A549 (cell line): ENCODE measurements around the gene CLIC5. TPM values are rescaled to one million over a fixed set of nuclear protein-coding genes. Genes with fewer than 3 reads are reported as not detected.

Source experiments
- ATAC-seq, 2 experiments: fragments of 200-7000 bp in 1 of 2; fragments of >200 bp in 1 of 2; cut with Nextera tagmentation in 1 of 2; cut with Tn5 transposase in 1 of 2; 3 replicates each; pipeline versions ENCODE4 v1.8.0 to v1.9.1; 2018 to 2020; ENCODE audit warnings: mild to moderate bottlenecking in 1 of 2, moderate library complexity in 1 of 2
- CTCF ChIA-PET: fragments of 300-600 bp; sonication (Branson Sonifier 250); formaldehyde crosslinking; extraction: SDS; loops from one replicate; lab custom pipeline; 2021; ENCODE audit warnings: antibody characterized with exemption, inconsistent platforms; lab: Yijun Ruan, JAX
- POLR2A ChIA-PET: fragments of 350-600 bp; formaldehyde crosslinking; extraction: SDS; loops from one replicate; lab custom pipeline; 2021; ENCODE audit warnings: antibody characterized with exemption, inconsistent platforms; lab: Yijun Ruan, JAX
- DNase-seq, 2 experiments: peaks; one replicate each; pipeline versions ENCODE4 v3.0.0 to v3.0.0-alpha.2; 2011 to 2016; ENCODE audit warnings: low read depth in 1 of 2, low spot score in 1 of 2
- FAIRE-seq: peaks from 2 replicates; lab custom pipeline; 2011; peaks lifted over from hg19 to GRCh38; lab: Jason Lieb, UNC
- H3K27ac ChIP-seq, 2 experiments: fragments of >200 bp; sonication (Bioruptor Twin); formaldehyde crosslinking; 3 replicates each; pipeline ENCODE4 v1.5.1; 2016 to 2017
- H3K4me1 ChIP-seq: fragments of >200 bp; sonication (Bioruptor Twin); formaldehyde crosslinking; 3 replicates; pipeline ENCODE4 v1.6.1; 2016
- H3K4me2 ChIP-seq: fragments of >200 bp; sonication (Bioruptor Twin); formaldehyde crosslinking; 3 replicates; pipeline ENCODE4 v1.6.1; 2016
- H3K4me3 ChIP-seq: fragments of >200 bp; sonication (Bioruptor Twin); formaldehyde crosslinking; 3 replicates; pipeline ENCODE4 v1.5.1; 2016
- H3K9me3 ChIP-seq: fragments of >200 bp; sonication (Bioruptor Twin); formaldehyde crosslinking; 3 replicates; pipeline ENCODE4 v1.6.1; 2016
- CBX2 ChIP-seq: fragments of 200-600 bp; sonication (generic); IDR thresholded peaks from 2 replicates; pipeline ENCODE4 v1.6.1; 2016; ENCODE audit warnings: low read depth, mild to moderate bottlenecking, borderline replicate concordance
- CHD2 ChIP-seq: fragments of 150-350 bp; IDR thresholded peaks from 2 replicates; pipeline ENCODE4 v1.6.1; 2014; ENCODE audit warnings: low read length; ENCODE audit not compliant: partially characterized antibody
- CHD4 ChIP-seq: fragments of 200-600 bp; sonication (generic); IDR thresholded peaks from 2 replicates; pipeline ENCODE4 v1.6.1; 2016; ENCODE audit warnings: antibody characterized with exemption, mild to moderate bottlenecking, borderline replicate concordance
- EP300 ChIP-seq, 2 experiments: fragments of >200 bp; sonication (Bioruptor Twin); formaldehyde crosslinking; IDR thresholded peaks; 2 replicates in 1 of 2; 3 replicates in 1 of 2; pipeline ENCODE4 v1.6.1; 2016 to 2017
- FOSL2 ChIP-seq, 2 experiments: fragments of 450-650 bp in 1 of 2; fragments of >200 bp in 1 of 2; sonication (Bioruptor Twin) in 1 of 2; formaldehyde crosslinking; IDR thresholded peaks; 2 replicates each; pipeline versions ENCODE4 v1.5.0 to v1.6.1; 2016 to 2020; ENCODE audit warnings: mild to moderate bottlenecking in 1 of 2, moderate library complexity in 1 of 2
- HEYL ChIP-seq: fragments of 250-450 bp; sonication (Bioruptor Pico); IDR thresholded peaks from 2 replicates; pipeline ENCODE4 v1.8.0; 2021; ENCODE audit warnings: mild to moderate bottlenecking, moderate library complexity
- JUN ChIP-seq, 2 experiments: fragments of >200 bp; sonication (Bioruptor Twin); formaldehyde crosslinking; IDR thresholded peaks; 2 replicates in 1 of 2; 3 replicates in 1 of 2; pipeline ENCODE4 v1.6.1; 2016 to 2017
- JUNB ChIP-seq: fragments of >200 bp; sonication (Bioruptor Twin); formaldehyde crosslinking; IDR thresholded peaks from 2 replicates; pipeline ENCODE4 v1.6.1; 2016
- KDM1A ChIP-seq: fragments of 200-600 bp; sonication (generic); IDR thresholded peaks from 2 replicates; pipeline ENCODE4 v1.6.1; 2016; ENCODE audit warnings: low read depth, mild to moderate bottlenecking
- NR3C1 ChIP-seq: fragments of >200 bp; sonication (Bioruptor Twin); formaldehyde crosslinking; IDR thresholded peaks from 3 replicates; pipeline ENCODE4 v1.6.1; 2017
- POLR2A ChIP-seq: IDR thresholded peaks from 2 replicates; pipeline ENCODE4 v1.6.1; 2012; ENCODE audit warnings: mild to moderate bottlenecking, low read length
- POLR2AphosphoS2 ChIP-seq: conservative IDR thresholded peaks from 2 replicates; pipeline ENCODE4 v1.6.1; 2012; ENCODE audit warnings: low read length, improper control_type of control experiment, inconsistent platforms
- RAD21 ChIP-seq, 2 experiments: fragments of >200 bp in 1 of 2; sonication (Bioruptor Twin) in 1 of 2; formaldehyde crosslinking in 1 of 2; IDR thresholded peaks in 1 of 2; conservative IDR thresholded peaks in 1 of 2; 2 replicates in 1 of 2; 3 replicates in 1 of 2; pipeline ENCODE4 v1.6.1; 2012 to 2018; ENCODE audit warnings: inconsistent platforms in 1 of 2
- RCOR1 ChIP-seq: fragments of 150-350 bp; IDR thresholded peaks from 2 replicates; pipeline ENCODE4 v1.6.1; 2014; ENCODE audit warnings: antibody characterized with exemption, low read length, low read depth
- TP53 ChIP-seq: fragments of 250-450 bp; sonication (Bioruptor Pico); IDR thresholded peaks from 2 replicates; pipeline ENCODE4 v1.5.0; 2021; ENCODE audit warnings: mild to moderate bottlenecking, moderate library complexity
- ZFP36 ChIP-seq: fragments of 450-650 bp; IDR thresholded peaks from 2 replicates; pipeline ENCODE4 v1.6.1; 2014; ENCODE audit warnings: borderline replicate concordance; ENCODE audit not compliant: partially characterized antibody
- WGBS: methylation state at CpG from one replicate; pipeline ENCODE4 v1.1.6; 2017; ENCODE audit errors: missing lambda C conversion rate; 5-methylcytosine and 5-hydroxymethylcytosine counted together
- polyA plus RNA-seq, 4 experiments: library from polyadenylated mRNA; depleted of rRNA in 3 of 4; stranded (reverse); fragments of >200 nt; fragmentation: RNase III in 1 of 4; extraction: RNeasy Plus Mini Kit Qiagen cat#74134 plus additional on column Dnase treatment in 1 of 4; gene quantifications; 2 replicates in 3 of 4; 3 replicates in 1 of 4; pipeline ENCODE4 v1.2.3, GENCODE V29; 2011 to 2017
- TF ChIP-seq, protein P1 (sequence below): IDR thresholded peaks from 2 replicates; pipeline ENCODE4 v1.6.1; 2012
- TF ChIP-seq, protein P2 (sequence below): fragments of 150-350 bp; IDR thresholded peaks from 2 replicates; pipeline ENCODE4 v1.6.1; 2014; ENCODE audit warnings: low read depth, mild to moderate bottlenecking, low read length
- TF ChIP-seq, protein P3 (sequence below): fragments of >200 bp; sonication (Bioruptor Twin); formaldehyde crosslinking; IDR thresholded peaks from 3 replicates; pipeline ENCODE4 v1.6.1; 2016
- TF ChIP-seq, protein P4 (sequence below): fragments of 250-450 bp; sonication (Bioruptor Pico); IDR thresholded peaks from 2 replicates; pipeline ENCODE4 v1.5.0; 2020; ENCODE audit warnings: low read depth, mild to moderate bottlenecking, moderate library complexity
- TF ChIP-seq, protein P5 (sequence below): fragments of 450-650 bp; IDR thresholded peaks from 2 replicates; pipeline ENCODE4 v1.6.1; 2014; ENCODE audit warnings: antibody characterized with exemption

CLIC5 gene
- polyA plus RNA-seq, 2 of the 4 experiments (the other 2 are of a cell fraction), result not detected

DNA sequence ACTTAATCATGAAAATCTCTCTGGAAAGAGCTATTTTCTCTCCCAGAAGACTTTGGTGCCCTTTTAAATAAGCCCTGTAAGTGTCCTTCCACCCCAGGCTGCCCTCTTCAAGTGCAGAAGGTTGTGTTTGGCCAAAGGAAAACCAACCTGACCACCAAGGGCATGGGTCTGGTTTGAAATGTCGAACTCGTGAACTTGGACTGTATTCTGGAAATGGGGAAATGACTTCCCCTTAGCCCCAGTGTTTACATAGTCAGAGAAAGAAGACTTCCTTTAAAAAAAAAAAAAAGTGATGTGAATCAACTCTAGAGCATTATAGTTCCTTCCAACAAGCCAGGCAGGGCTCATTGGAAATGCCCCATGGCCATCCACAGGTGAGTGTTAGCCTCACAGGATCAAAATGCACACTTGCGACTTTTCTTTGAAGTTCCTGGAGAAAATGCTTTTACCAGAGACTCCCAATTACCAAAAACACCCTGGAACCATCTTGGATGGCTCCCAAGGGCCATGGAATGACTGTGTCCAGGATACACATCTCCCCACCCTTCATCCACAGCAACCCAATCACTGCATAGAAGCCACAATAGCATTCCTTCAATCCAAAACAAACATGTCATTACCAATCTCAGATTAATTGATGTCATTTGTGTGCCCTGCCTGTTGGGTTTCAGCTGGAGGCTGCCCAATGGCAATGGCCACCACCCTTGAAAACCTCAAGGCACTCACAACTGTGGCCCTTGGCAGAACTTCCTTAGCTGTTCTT is 133.8 kb downstream of the CLIC5 start:
- no peak for FAIRE-seq
- WGBS, result 23% methylated on average over 3 of the region's 3 CpGs

DNA sequence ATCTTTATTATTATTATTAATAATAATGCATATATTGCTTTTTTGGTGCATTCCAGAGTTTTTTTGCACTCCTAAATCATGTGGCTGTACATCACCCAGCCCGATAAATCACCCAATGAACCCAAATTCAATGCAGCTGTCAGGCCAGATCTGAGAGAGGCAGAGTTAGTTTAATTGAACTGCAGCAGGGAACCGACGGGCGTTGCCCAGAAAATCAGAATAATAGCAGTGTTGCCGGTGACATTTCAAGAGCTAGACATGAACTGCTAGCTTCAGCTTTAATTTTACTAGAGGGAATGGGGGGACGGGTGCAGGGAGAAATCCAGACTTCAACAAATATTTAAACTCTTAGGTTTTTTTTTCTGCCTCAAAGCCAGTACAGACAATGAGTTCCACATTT is 135.0 kb downstream of the CLIC5 start:
- WGBS, result 50% methylated on average over 6 of the region's 6 CpGs
- CTCF ChIA-PET, result interaction anchor here (0.6 to 1.3 kb wide), 2 partner anchors 19 to 814 kb away, joined by 3 to 5 read pairs; no protein-coding TSS in a partner anchor

More for the DNA sequence above, 133.8 kb downstream of the CLIC5 start:
- Histone ChIP-seq H3K4me1 (no peaks in the 10 kb centered on the region), H3K4me3 (no peak overlapping the region), H3K9me3 (no peaks in the 10 kb centered on the region)
- ChIA-PET POLR2A (no interaction called here), CTCF (no interaction called here)
- TF ChIP-seq NR3C1 (no peak), EP300 (IDR thresholded peaks at IDR 0.05) (no peak)
- TF ChIP-seq, protein P1, sequence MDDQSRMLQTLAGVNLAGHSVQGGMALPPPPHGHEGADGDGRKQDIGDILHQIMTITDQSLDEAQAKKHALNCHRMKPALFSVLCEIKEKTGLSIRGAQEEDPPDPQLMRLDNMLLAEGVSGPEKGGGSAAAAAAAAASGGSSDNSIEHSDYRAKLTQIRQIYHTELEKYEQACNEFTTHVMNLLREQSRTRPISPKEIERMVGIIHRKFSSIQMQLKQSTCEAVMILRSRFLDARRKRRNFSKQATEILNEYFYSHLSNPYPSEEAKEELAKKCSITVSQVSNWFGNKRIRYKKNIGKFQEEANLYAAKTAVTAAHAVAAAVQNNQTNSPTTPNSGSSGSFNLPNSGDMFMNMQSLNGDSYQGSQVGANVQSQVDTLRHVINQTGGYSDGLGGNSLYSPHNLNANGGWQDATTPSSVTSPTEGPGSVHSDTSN, result no peak
- TF ChIP-seq, all 56 proteins: peak for 0
- no peak for ATAC-seq
- no peak overlapping the region for H3K4me2 ChIP-seq
- no peak overlapping the region for H3K27ac ChIP-seq
- no peak for DNase-seq

DNA sequence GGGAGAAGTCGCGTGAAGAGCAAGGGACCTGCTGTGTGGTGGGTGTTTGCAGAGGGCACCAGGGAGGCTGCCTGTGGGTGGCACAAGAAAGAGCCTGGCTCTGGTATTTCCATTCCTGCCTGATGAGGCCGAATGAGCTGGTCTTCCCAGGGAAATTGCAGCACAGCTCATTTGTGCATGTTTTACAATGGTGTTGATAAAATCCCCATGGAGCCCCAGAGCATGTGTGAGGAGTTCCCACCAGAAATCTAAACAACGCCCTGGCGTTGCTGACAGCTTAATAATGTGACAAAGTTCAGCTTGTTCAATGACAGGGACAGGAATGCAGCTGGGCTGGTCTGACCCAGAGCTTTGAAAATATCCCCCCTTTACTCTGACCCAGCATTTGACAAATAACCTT is 135.5 kb downstream of the CLIC5 start:
- TF ChIP-seq CBX2 (no peak), FOSL2 (IDR thresholded peaks at IDR 0.05) (no peak), FOSL2 (CRISPR knock-in tag; IDR thresholded peaks at IDR 0.05) (no peak), JUN (IDR thresholded peaks at IDR 0.05) (no peak), POLR2A (no peak), JUNB (no peak), TP53 (CRISPR knock-in tag) (no peak), KDM1A (no peak), HEYL (CRISPR knock-in tag) (no peak), CHD4 (no peak), NR3C1 (no peak)
- TF ChIP-seq, protein P2, sequence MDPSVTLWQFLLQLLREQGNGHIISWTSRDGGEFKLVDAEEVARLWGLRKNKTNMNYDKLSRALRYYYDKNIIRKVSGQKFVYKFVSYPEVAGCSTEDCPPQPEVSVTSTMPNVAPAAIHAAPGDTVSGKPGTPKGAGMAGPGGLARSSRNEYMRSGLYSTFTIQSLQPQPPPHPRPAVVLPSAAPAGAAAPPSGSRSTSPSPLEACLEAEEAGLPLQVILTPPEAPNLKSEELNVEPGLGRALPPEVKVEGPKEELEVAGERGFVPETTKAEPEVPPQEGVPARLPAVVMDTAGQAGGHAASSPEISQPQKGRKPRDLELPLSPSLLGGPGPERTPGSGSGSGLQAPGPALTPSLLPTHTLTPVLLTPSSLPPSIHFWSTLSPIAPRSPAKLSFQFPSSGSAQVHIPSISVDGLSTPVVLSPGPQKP, result no peak
- TF ChIP-seq, protein P1, result no peak
- TF ChIP-seq, all 56 proteins: peak for 0
- H3K4me3 ChIP-seq, result no peak overlapping the region
- DNase-seq, result no peak
- ChIA-PET POLR2A (interaction anchor here (0.5 kb wide), 1 partner anchor 64 kb away, joined by 3 read pairs; no protein-coding TSS in a partner anchor), CTCF (interaction anchor here (0.6 to 1.3 kb wide), 2 partner anchors 19 to 815 kb away, joined by 3 to 5 read pairs; no protein-coding TSS in a partner anchor)
- H3K4me1 ChIP-seq, result no peaks in the 10 kb centered on the region
- H3K9me3 ChIP-seq, result no peaks in the 10 kb centered on the region
- WGBS, result 15% methylated on average over 3 of the region's 5 CpGs
- no peak overlapping the region for H3K4me2 ChIP-seq
- no peak for FAIRE-seq
- no peak overlapping the region for H3K27ac ChIP-seq
- no peak for ATAC-seq

More for the DNA sequence above, 135.0 kb downstream of the CLIC5 start:
- Histone ChIP-seq H3K9me3 (no peaks in the 10 kb centered on the region), H3K4me3 (no peak overlapping the region), H3K27ac (no peak overlapping the region), H3K4me1 (no peaks in the 10 kb centered on the region), H3K4me2 (no peak overlapping the region)
- DNase-seq (no peak), ATAC-seq (no peak), FAIRE-seq (no peak)
- POLR2A ChIA-PET, result no interaction called here
- no peak for TF ChIP-seq TP53 (CRISPR knock-in tag)
- TF ChIP-seq, all 56 proteins: peak for 0

DNA sequence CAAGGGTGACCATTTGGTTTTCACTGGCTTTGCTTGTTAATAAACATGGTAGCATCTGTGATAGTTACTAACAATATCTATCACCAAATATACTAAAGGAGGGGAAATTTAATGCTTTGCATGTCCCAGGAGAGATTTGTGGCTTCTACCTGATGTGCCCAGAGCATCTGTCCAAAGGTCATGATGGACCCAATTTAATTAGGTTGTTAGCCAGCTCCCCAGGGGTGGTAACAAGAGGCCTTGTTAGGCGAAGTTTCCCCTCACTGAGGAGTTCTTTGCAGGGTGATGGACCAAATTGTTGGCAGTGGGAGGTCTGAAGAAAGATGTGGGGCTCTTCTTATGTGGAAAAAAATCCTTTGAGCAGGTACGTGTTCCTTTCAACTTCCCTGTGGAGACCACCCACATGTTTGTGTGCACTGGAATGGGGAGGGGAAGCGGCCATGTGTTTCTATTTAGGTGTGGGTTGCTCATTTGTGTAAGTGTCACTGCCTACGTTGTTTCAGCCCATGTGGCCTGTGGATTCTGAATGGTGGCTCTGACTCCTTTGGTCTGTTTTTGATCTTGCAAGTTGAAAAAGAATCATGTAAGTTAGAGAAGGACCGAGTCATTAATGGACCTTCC is 137.6 kb downstream of the CLIC5 start:
- DNase-seq (no peak), FAIRE-seq (no peak), ATAC-seq (no peak)
- CTCF ChIA-PET, result no interaction called here
- H3K4me2 ChIP-seq, result no peak overlapping the region
- H3K9me3 ChIP-seq, result no peaks in the 10 kb centered on the region
- no peaks in the 10 kb centered on the region for H3K4me1 ChIP-seq
- H3K27ac ChIP-seq, result no peak overlapping the region
- WGBS, result 6% methylated on average over 5 of the region's 5 CpGs
- POLR2A ChIA-PET, result no interaction called here
- no peak overlapping the region for H3K4me3 ChIP-seq
- TF ChIP-seq POLR2AphosphoS2 (no peak), RCOR1 (no peak), CHD2 (no peak), RAD21 (conservative IDR thresholded peaks at IDR 0.05 in 1 of 2, IDR thresholded peaks at IDR 0.05 in 1 of 2) (no peak), ZFP36 (no peak)
- TF ChIP-seq, protein P3, sequence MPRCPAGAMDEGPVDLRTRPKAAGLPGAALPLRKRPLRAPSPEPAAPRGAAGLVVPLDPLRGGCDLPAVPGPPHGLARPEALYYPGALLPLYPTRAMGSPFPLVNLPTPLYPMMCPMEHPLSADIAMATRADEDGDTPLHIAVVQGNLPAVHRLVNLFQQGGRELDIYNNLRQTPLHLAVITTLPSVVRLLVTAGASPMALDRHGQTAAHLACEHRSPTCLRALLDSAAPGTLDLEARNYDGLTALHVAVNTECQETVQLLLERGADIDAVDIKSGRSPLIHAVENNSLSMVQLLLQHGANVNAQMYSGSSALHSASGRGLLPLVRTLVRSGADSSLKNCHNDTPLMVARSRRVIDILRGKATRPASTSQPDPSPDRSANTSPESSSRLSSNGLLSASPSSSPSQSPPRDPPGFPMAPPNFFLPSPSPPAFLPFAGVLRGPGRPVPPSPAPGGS, result no peak
- TF ChIP-seq, protein P4, sequence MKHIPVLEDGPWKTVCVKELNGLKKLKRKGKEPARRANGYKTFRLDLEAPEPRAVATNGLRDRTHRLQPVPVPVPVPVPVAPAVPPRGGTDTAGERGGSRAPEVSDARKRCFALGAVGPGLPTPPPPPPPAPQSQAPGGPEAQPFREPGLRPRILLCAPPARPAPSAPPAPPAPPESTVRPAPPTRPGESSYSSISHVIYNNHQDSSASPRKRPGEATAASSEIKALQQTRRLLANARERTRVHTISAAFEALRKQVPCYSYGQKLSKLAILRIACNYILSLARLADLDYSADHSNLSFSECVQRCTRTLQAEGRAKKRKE, result no peak
- TF ChIP-seq, protein P5, sequence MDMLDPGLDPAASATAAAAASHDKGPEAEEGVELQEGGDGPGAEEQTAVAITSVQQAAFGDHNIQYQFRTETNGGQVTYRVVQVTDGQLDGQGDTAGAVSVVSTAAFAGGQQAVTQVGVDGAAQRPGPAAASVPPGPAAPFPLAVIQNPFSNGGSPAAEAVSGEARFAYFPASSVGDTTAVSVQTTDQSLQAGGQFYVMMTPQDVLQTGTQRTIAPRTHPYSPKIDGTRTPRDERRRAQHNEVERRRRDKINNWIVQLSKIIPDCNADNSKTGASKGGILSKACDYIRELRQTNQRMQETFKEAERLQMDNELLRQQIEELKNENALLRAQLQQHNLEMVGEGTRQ, result no peak
